Ascending aorta (tissue), 2 donors: ENCODE measurements around the gene MIS18BP1. TPM values are rescaled to one million over a fixed set of nuclear protein-coding genes. Genes with fewer than 3 reads are reported as not detected.

ENCODE experiments used
- DNase-seq, 2 donors: peaks; one replicate each; pipeline ENCODE4 v3.0.0-alpha.2; 2019; ENCODE audit warnings: low spot score in 2 of 2
- H3K27ac ChIP-seq, 2 donors: fragments of 200-600 bp; sonication (generic); one replicate each; pipeline ENCODE4 v1.5.1; 2016 to 2017; ENCODE audit warnings: mild to moderate bottlenecking in 1 of 2
- H3K27me3 ChIP-seq: fragments of 200-600 bp; sonication (generic); one replicate; pipeline ENCODE4 v1.5.1; 2017
- H3K36me3 ChIP-seq, 2 donors: fragments of 200-600 bp; sonication (generic); one replicate each; pipeline ENCODE4 v1.5.1; 2016
- H3K4me1 ChIP-seq, 2 donors: fragments of 200-600 bp; sonication (generic); one replicate each; pipeline ENCODE4 v1.5.1; 2016 to 2017; ENCODE audit warnings: mild to moderate bottlenecking in 1 of 2
- H3K4me3 ChIP-seq, 2 donors: fragments of 200-600 bp; sonication (generic); one replicate each; pipeline ENCODE4 v1.5.1; 2016 to 2017; ENCODE audit warnings: mild to moderate bottlenecking in 1 of 2
- H3K9me3 ChIP-seq, 2 donors: fragments of 200-600 bp; sonication (generic); one replicate each; pipeline ENCODE4 v1.5.1; 2016
- intact Hi-C: fragments of 100-400 bp; cut with DNase I; formaldehyde crosslinking; loops from one replicate; pipeline ENCODE4 v1.15.1; 2023
- total RNA-seq: library from RNA; depleted of rRNA; stranded (reverse); fragments of >200 nt; gene quantifications from one replicate; pipeline ENCODE4 v1.1.0, GENCODE V29; 2016
- TF ChIP-seq, protein P1 (sequence below), 3 experiments: fragments of 200-600 bp in 2 of 3; fragments of 450-650 bp in 1 of 3; sonication (generic) in 2 of 3; IDR thresholded peaks; one replicate each; pipeline ENCODE4 v1.5.1; 2016 to 2019; ENCODE audit warnings: antibody characterized with exemption in 3 of 3, mild to moderate bottlenecking in 1 of 3, moderate library complexity in 1 of 3

Gene MIS18BP1
- total RNA-seq, 1 donor from 2014 or later, result 35.9 TPM

DNA sequence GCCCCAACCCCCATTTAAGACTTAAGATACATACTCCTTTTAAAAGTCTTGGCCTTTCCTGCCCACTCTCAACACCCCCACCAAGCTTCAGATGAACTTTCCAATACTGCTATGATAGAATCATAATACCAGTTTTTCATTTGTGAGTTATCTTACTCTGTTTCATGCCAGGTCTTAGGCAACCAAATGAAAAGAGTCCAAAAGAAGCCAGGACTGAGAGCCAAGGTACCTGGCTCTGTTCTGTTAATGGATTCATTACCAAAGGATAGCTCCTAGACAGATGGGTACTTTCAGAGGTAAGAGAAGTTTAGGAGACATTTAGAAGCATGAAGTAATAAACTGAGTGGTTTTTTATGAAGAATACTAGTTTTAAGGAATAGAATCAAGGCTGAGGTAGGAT, 83.1 kb downstream of the MIS18BP1 start:
- Histone ChIP-seq H3K36me3 (peaks cover 10 to 11% of the 10 kb centered on the region in 2 donors), H3K9me3 (no peaks in the 10 kb centered on the region), H3K4me1 (no peaks in the 10 kb centered on the region), H3K4me3 (no peak overlapping the region), H3K27me3 (no peaks in the 10 kb centered on the region), H3K27ac (no peak overlapping the region)
- no peak for DNase-seq
- intact Hi-C loops, result no loop called here
- TF ChIP-seq, protein P1, sequence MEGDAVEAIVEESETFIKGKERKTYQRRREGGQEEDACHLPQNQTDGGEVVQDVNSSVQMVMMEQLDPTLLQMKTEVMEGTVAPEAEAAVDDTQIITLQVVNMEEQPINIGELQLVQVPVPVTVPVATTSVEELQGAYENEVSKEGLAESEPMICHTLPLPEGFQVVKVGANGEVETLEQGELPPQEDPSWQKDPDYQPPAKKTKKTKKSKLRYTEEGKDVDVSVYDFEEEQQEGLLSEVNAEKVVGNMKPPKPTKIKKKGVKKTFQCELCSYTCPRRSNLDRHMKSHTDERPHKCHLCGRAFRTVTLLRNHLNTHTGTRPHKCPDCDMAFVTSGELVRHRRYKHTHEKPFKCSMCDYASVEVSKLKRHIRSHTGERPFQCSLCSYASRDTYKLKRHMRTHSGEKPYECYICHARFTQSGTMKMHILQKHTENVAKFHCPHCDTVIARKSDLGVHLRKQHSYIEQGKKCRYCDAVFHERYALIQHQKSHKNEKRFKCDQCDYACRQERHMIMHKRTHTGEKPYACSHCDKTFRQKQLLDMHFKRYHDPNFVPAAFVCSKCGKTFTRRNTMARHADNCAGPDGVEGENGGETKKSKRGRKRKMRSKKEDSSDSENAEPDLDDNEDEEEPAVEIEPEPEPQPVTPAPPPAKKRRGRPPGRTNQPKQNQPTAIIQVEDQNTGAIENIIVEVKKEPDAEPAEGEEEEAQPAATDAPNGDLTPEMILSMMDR (IDR thresholded peaks at IDR 0.05), result no peak

DNA sequence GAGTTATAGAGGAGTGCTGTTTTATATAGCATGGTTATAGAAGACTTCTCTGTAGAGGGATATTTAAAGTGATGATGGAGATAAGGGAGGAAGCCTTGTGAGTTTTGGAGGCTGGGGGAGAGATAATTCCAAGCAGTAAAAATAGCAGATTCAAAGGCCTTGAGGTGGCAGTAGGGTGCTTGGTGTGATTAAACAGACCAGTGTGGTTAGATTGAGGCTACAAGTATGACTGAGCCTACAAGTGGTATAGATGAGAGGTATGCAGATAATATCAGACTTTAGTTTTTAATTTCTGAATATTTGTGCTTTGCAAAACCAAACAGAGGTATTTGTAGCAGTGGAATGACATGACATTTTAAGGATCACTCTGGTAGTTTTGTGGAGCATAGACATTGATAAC, 96.9 kb downstream of the MIS18BP1 start:
- Histone ChIP-seq H3K9me3 (no peaks in the 10 kb centered on the region), H3K27me3 (no peaks in the 10 kb centered on the region), H3K27ac (no peak overlapping the region), H3K4me3 (no peak overlapping the region), H3K36me3 (no peaks in the 10 kb centered on the region), H3K4me1 (no peaks in the 10 kb centered on the region)
- no peak for DNase-seq
- TF ChIP-seq, protein P1 (IDR thresholded peaks at IDR 0.05), result no peak
- intact Hi-C loops, result no loop called here

Other genes with a start within 250 kb of the MIS18BP1 start
- gene PRPF39, start 169.1 kb downstream of the MIS18BP1 start, total RNA-seq, result 43.2 TPM
- gene FKBP3, start 118.7 kb downstream of the MIS18BP1 start, total RNA-seq, result 8.8 TPM
- gene FANCM, start 117.3 kb downstream of the MIS18BP1 start, total RNA-seq, result 2.1 TPM